GM19035 (cell line): ENCODE measurements around the gene ACACB.

Experiments
- ATAC-seq: cut with Tn5 transposase; IDR thresholded peaks from one replicate; pipeline ENCODE4 v1.9.1; 2021; ENCODE audit not compliant: unreplicated experiment

Gene ACACB

DNA sequence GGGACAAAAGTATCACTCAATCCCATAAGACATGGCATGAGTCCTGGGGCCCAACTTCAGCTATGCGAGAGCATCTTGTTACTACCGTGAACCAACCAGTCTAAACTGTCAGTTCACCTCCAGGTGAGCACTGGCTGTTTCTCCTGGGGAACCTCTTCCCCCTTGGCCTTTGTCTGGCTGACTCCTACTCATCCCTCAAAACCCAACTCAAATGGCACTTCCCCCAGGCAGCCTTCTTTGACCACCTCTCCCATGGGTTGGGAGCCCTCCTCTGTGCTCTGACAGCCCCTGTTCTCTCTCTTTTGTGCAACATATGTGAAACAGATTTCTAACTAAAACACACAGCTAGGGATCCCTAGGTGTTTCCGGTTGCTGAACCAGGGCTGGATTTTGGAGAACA is 155.0 kb downstream of the ACACB start:
- ATAC-seq, result no peak

GRCh38 chr12:109273354-109273753 is 157.0 kb downstream of the ACACB start:
- no peak for ATAC-seq

GRCh38 chr12:109274381-109274780 is 158.0 kb downstream of the ACACB start:
- no peak for ATAC-seq

GRCh38 chr12:109275173-109275572 is 158.8 kb downstream of the ACACB start:
- no peak for ATAC-seq

DNA sequence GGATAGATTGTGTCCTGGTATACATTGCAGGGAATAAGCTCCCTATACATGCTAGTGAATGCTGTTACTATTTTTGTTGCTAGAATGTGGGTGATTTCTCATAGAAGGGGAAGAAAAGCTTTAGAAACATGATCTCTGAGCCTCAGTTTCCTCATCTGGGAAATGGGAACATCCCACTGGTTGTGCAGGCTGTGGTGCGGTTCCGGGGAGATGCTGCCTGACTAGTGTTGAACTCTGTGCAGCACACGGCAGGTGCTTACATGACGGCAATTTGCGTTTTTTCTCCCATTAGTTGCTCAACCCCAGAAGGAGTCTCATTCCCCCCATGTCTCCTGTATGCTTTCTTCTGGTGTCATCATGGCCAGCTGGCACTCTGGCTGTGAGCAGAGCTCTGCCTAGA is 159.8 kb downstream of the ACACB start:
- ATAC-seq, result no peak

DNA sequence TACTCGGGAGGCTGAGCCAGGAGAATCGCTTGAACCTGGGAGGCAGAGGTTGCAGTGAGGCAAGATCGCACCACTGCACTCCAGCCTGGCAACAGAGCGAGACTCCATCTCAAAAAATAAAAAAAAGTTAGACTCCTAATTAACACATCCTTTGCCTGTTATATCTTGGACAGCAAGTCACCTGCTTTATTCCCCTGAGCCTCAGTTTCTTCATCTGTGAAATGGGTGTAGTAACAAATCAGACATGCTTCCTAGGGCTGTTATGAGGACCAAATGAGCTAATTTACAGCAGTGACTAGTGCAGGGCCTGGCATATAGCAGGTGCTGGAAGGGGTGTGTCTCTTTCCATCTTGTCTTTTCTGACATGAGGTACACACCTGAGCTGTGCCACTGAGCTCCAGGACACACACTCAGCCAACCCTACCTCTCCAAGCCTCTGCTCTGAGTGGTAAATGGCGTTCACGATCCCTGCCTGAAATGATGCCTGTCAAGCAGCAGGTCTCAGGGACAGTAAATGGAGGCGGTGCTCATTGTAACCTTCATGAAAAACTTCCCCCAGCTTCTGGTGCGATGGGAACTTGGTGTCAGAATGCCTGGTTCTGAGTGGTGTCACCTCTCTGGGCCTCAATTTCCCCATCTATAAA is 161.0 kb downstream of the ACACB start:
- ATAC-seq, result no peak

DNA sequence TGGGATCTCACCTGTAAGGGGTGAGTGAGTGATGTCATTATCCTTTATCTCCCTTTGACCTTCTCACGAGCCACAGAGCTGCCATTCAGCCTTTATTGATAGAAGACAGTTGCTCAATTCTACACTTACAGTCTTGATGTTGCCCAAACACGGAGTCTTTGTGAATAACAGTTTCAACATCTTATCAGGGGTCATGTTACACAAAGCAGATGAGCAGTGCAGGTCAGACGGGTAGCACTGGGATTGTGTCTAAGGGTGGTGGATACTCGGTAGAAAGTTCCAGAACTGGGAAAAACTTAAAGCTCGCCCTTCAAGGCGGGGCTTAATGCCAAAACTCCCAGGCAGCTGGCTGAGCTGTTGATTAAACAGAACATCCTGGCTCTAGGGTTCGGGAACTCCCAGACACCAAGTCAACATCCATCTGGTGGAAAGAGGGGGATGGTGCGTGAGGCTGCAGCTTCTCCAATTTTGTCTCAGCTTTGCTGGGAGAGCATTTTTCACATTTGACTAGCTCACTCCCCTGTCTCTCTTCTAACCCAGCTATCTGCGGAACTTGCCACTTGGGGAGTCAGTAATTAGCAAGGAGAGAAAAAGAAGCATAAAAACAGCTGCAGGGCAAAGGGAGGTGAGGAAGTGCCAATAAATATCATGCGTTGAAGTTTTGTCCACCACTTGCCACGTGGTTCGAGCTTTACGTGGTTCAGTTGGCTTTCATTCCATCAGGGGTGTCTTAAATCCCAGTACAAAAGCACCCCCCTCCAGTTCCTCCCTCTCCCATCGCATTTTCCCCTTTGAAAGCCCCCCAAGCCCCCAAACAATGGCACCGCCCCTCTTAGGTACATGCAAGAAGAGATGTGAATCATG is 161.7 kb downstream of the ACACB start:
- no peak for ATAC-seq

GRCh38 chr12:109278912-109279311 is 162.5 kb downstream of the ACACB start:
- ATAC-seq, result no peak

GRCh38 chr12:109279525-109279924 is 163.1 kb downstream of the ACACB start:
- ATAC-seq, result no peak

DNA sequence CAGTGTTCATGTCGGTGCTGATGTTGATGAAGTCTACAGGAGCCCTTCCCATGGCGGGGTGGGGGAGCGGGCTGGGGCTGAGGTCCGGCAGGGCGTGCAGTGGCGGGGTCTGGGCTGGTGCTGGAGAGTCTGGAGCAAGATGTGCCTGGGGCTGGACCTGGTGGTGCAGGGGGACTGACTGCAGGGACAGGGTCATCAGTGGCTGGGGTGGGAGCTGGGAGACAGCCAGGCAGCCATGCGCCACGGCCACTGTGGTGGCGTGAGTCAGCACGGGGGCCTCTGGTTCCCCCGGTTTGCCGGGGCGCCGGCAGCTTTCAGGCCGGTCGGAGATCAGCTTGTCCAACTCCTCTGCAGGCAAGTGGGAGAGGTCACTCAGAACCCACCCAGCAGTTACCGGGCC is 165.1 kb downstream of the ACACB start:
- no peak for ATAC-seq

DNA sequence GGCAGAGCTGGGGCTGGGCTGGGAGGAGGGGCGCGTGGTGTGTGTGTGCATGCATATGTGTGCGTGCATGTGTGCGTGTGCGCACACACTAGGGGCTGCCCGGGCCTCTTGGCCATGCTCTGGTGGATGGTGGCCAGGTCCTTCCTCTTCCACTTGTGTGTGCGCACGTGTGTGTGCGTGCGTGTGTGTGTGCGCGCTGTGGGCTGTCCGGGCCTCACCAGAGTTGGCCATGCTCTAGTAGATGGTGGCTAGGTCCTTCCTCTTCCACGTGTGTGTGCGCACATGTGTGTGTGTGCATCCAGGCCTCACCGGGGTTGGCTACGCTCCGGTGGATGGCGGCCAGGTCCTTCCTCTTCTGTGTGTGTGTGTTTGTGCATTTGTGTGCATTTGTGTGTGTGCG is 168.0 kb downstream of the ACACB start:
- ATAC-seq, result no peak

GRCh38 chr12:109286252-109286651 is 169.9 kb downstream of the ACACB start:
- no peak for ATAC-seq

- ATAC-seq, result no peak
These were observed 170.3 kb downstream of the ACACB start for GRCh38 chr12:109286652-109287051.

DNA sequence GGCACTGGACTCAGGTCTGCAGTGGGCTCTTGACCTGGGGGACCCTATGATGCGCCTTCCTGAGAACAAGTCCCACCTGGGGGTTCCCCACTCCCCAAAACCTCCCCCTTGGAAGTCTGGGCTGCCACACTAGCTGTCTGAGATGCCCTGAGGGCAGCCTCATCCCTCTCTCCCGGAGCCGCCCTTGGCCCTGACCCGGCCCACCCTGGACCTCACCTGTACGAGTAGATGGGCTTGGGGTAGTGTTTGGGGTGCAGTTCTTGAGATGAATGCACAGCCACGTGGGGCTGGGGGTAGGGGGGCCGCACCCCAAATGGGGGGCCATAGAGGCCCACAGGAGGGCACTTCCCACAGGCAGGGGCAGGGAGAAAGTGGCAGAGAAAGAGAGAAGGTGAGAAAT is 170.8 kb downstream of the ACACB start:
- ATAC-seq, result no peak

- ATAC-seq, result no peak
These were observed 171.6 kb downstream of the ACACB start for GRCh38 chr12:109287811-109288469.

- ATAC-seq, result no peak
These were observed 172.2 kb downstream of the ACACB start for GRCh38 chr12:109288571-109288970.

GRCh38 chr12:109289004-109289403 is 172.6 kb downstream of the ACACB start:
- no peak for ATAC-seq

- ATAC-seq, result no peak
These were observed 173.2 kb downstream of the ACACB start for GRCh38 chr12:109289551-109289950.

DNA sequence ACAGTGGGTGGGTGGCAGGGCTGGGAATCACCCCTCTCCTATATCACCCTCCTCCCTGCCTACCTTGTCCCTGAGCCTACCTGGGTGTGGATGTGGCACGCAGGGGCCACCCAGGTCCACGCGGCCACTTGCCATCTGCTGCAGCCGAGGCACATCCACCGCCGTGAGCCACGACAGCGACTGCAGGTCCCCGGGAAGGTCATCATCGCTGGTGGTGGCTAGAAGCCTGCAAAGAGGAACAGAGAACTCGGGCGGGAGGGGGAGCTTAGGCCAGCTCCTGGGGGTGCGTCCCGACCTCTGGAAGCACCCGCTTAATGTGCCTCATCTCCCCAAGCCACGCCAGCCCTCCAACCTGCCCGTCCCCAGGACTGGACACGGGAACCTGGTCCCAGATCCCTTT is 173.7 kb downstream of the ACACB start:
- ATAC-seq, result no peak

DNA sequence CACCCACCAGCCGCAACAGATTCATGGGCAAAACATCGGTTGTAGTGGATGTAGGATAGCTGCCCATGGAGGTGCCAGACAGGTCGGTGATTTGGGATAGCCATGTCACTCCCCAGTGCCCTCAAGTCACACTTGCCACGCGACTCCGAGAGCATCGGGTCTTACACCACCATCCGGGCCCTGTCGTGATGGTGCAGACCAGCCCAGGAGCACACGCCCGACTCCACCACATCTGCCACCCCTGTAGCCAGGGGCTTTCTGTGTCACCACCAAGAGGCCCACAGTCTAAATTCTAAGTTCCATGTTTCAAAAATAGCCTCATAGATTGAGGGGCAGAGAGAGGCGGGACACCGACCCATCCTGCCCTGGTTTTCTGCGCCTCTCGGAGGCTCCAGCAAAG is 174.7 kb downstream of the ACACB start:
- no peak for ATAC-seq

DNA sequence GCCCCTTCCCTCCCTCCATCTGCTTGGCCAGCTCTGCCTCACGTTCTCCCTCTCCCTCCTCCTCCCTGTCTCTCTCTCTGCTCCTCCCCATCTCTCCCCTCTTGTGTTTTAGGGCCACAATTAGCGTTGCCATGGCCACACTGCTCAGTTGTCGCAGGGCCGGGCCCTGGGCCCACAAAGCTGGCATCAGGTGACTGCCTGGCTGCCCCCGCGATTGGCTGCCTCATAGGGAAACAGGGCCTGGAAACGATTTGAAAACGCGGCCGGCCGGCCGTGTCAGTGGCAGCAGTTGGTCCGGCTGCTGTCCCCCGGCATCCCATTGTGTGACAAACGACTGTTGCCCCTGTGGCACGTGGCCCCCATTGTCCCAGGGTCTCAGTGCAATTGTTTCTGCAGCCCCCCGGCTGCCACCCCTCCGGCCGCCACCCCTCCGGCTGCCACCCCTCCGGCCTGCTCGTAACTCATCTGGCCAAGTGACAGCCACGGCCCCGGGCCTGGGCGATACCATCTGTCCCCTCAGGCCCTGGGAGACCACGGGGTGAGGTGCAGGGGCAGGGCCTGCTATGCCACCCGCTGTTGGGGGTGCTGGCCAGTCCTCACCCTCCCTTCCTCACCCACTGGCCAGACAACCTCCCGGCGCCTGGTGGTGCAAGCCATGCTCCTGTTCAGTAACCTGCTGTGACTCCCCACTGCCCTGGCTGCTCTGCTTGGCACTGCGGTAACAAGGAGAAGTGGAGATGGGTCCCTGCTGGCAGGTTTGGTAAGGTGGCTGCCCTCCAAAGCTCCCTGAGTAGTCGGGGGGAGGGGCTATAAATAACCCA is 175.3 kb downstream of the ACACB start:
- ATAC-seq, result no peak
